NCI-H345 (cell line): ENCODE measurements around the gene OPCML.

ENCODE experiments used
- DNase-seq: peaks from one replicate; lab custom pipeline; 2025; lab: John Stamatoyannopoulos, UW

Gene OPCML

GRCh38 chr11:133232665-133233064, 299.6 kb downstream of the OPCML start:
- no peak for DNase-seq

GRCh38 chr11:133230431-133230830, 301.9 kb downstream of the OPCML start:
- DNase-seq, result no peak

GRCh38 chr11:133228471-133229329, 303.6 kb downstream of the OPCML start:
- DNase-seq, result peak; percentile 93

GRCh38 chr11:133227632-133228111, 304.6 kb downstream of the OPCML start:
- DNase-seq, result peak; percentile 56

- DNase-seq, result no peak
Observed at GRCh38 chr11:133224271-133224670, 308.0 kb downstream of the OPCML start.

- DNase-seq, result no peak
Observed at GRCh38 chr11:133222425-133223330, 309.6 kb downstream of the OPCML start.

GRCh38 chr11:133219543-133219942, 312.8 kb downstream of the OPCML start:
- DNase-seq, result no peak

DNA sequence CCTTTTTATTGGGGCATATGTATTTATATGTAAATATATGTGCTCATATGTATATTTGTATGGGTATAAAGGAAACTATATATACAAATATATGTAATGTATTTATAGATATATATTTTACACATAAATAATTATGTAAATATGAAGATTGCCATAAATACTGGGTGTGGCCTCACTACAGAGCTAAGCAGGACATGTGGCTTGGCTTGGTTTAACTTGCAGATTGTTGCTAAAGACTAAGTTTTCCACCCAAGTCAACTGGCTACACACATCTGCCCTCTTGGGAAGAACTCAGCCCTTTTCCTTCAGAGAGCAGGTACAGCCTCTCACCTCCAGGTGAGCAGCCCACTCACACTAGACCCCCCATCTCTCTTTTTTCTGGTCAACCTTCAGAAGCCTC, 315.5 kb downstream of the OPCML start:
- DNase-seq, result no peak

GRCh38 chr11:133215596-133216230, 316.6 kb downstream of the OPCML start:
- DNase-seq, result no peak

- DNase-seq, result no peak
Observed at GRCh38 chr11:133214646-133215045, 317.7 kb downstream of the OPCML start.

DNA sequence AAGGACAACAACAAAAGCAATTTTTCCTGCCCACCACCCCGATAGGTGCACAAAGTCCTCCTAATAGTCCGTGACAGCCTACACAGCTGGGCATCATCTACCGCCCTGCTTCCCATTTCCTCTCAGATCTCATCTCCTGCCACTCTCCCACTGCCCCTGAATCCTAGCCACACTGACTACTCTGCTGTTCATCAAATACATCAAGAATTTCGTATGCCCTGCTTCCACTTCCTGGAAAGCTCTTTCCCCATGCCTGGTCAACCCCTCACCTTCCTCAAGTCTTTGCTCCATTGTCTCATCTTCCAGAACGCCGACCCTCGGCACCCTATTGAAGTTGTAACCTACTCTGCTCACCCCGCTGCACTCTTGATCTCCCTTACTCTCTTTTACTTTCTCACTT, 320.1 kb downstream of the OPCML start:
- DNase-seq, result no peak

GRCh38 chr11:133207995-133208394, 324.3 kb downstream of the OPCML start:
- no peak for DNase-seq

- DNase-seq, result no peak
Observed at GRCh38 chr11:133206313-133207005, 325.8 kb downstream of the OPCML start.

DNA sequence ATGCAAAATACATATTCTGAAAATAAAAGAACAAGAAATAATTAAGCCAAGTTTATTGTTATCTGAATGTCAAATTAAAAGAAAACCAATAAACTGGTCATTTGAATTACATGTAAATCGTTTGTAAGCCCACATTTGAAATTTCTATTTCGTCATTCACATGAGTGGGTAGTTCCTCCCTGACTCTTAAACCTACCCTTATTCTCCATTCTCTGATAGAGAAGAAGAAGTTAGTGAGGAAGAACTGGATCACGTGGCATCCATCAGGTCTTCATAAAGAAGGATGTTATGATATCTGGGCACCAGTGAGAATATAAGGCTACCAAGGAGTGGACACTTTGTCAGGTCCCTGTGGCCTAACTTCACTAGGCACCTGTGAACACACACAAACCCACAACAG, 328.1 kb downstream of the OPCML start:
- no peak for DNase-seq

DNA sequence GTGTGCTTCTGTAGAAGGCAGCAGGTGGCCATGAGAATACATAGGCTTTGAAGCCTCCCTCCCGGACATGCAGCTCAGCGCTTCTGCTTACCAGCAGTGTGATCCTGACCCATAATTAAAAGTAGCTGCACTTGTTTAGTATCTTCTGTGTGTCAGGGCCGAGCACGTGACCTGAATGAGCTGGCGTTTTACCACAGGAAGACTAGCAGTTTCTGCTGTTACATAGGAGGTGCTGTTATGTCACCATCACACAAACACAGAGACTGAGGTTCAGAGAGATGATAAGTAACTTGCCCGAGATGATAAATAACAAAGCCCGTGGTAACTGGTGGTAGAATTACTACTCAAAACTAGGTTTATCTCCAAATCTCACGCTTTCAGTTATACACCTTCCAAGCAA, 329.5 kb downstream of the OPCML start:
- DNase-seq, result no peak

- DNase-seq, result peak; percentile 11
Observed at GRCh38 chr11:133198438-133198837, 333.9 kb downstream of the OPCML start.

- DNase-seq, result no peak
Observed at GRCh38 chr11:133197425-133197824, 334.9 kb downstream of the OPCML start.

- no peak for DNase-seq
Observed at GRCh38 chr11:133191931-133192330, 340.4 kb downstream of the OPCML start.

DNA sequence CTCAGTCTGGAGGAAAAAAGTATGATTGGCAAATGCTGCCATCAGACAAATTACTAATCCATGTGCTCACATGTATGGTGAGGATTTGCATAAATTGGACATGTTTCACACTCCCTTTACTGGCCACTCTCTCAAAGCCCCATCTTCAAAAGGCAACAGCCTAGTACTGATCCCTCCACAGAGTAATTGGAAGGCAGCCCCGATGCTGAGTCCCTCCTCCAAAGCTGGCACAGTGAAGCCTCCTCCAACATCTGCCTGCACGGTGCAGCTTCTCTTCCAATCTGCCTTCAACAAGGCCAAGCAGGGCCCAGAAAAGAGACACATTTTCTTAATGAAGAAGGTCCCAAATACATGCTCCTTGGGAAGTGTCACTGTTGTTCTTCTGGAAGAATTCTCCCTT, 350.6 kb downstream of the OPCML start:
- DNase-seq, result no peak

- no peak for DNase-seq
Observed at GRCh38 chr11:133181066-133181465, 351.2 kb downstream of the OPCML start.

DNA sequence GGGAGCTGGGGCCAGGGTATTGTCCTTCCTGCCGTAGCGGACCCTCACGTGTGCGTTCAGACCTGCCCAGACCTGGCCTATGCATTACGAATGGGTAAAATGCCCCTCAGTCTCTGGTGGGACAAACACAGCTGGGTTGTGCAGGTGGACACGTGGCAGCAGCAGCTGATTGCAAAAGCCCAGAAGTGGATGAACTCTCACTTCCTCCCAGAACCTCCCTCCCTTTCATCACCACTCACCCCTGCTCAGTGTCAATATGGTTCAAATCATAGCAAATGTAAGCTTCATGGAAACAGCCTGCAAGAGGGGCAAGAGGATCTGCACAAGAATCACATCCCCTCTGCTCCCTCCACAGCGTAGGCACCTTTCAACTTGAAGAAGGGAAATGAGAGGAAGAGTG, 352.1 kb downstream of the OPCML start:
- DNase-seq, result no peak

DNA sequence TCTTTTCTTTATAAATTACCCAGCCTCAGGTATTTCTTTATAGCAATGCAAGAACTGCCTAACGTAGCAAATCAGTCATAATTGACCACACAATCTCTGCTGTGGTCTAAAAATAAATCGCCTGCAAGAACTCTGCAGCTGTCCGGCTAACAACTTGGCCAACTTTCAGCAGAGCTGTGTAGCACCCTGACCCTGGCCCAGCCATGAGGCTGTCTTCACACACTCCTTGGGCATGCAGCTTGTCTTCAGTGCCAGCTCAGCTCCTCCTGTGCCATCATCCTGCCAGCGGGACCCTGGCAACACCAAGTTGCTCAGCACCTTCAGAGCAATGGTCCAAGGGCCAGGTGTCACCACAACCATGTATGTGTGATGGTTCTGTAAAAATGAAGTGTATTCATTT, 355.6 kb downstream of the OPCML start:
- DNase-seq, result no peak
